HG03342 (cell line): ENCODE measurements around the gene ADAMTS6.

ENCODE experiments used
- ATAC-seq: cut with Tn5 transposase; IDR thresholded peaks from one replicate; pipeline ENCODE4 v1.9.1; 2021; ENCODE audit warnings: mild to moderate bottlenecking, moderate library complexity; ENCODE audit not compliant: unreplicated experiment

The ADAMTS6 gene

GRCh38 chr5:65475336-65475735 is 6.4 kb downstream of the ADAMTS6 start:
- ATAC-seq = no peak

GRCh38 chr5:65474130-65474711 is 7.5 kb downstream of the ADAMTS6 start:
- ATAC-seq = no peak

DNA sequence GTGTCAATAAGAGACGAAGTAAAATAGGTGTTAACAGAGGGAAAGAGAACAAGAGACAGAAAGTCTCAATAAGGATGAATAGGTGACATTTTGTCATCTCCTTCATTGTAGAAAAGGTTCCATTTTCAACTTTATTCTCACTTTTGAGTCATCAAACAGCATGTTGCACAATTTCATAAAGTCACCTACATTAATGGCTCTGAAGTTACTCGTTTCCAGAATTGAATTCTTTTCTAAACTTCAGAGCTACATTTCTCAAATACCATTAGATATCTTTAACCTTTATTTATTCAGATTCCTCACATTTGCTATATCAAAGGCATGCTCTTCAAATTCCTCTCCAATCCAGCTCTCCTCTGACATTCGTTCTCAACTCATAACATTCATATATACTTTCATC is 13.1 kb downstream of the ADAMTS6 start:
- ATAC-seq = no peak

- ATAC-seq = no peak
These were observed 19.5 kb downstream of the ADAMTS6 start for GRCh38 chr5:65462139-65462705.

DNA sequence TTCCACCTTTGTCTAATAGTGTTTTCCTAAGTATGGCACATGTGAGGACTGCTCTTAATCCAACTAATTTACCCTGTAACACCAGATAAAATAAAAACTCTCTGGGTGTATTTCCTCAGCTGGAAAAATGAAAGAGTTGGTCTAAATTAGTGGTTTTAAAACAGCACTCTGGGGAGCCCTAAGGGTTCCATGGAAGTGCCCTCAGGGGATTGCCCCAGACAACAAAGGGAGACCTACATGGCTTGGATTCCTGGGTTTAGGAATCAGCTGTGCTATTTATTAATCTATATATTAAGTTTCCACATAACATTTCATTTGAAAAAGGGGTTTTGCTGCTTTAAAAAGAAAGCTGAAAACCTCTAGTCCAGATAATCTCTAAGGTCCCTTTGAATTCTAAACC is 20.2 kb downstream of the ADAMTS6 start:
- no peak for ATAC-seq

GRCh38 chr5:65459995-65460394 is 21.7 kb downstream of the ADAMTS6 start:
- ATAC-seq = no peak

GRCh38 chr5:65455064-65455463 is 26.7 kb downstream of the ADAMTS6 start:
- no peak for ATAC-seq

- no peak for ATAC-seq
These were observed 30.3 kb downstream of the ADAMTS6 start for GRCh38 chr5:65451436-65451835.

DNA sequence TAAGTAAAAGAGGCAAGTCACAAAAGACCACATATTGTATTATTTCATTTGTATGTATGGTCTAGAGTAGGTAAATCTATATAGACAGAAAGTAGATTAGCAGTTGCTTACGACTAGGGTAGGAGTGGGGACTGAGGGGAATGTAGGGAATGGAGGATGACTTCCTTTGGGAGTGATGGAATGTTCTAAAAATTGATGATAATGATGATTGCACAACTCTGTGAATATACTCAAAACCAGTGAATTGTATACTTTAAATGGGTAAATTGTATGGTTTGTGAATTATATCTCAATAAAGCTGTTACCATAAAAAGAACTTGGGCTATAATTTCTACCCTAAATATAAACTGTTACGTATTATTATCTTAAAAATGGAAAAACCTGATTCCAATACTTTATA is 35.0 kb downstream of the ADAMTS6 start:
- no peak for ATAC-seq

GRCh38 chr5:65441800-65442199 is 39.9 kb downstream of the ADAMTS6 start:
- no peak for ATAC-seq

- ATAC-seq = no peak
These were observed 41.3 kb downstream of the ADAMTS6 start for GRCh38 chr5:65440456-65440855.

DNA sequence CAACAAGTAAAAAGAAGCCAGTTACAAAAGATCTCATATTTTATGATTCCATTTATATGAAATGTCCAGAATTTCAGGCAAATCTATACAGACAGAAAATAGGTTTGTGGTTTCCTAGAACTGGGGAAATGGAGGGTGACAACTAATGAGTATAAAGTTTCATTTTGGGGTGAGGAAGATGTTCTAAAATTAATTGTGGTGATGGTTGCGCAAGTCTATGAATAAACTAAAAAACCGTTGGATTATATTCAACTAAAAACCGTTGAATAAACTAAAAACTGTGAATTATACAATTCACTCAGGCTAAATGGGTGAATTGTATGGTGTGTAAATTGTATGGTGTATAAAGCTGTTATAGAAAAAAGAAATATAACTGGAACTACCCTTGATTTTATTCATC is 47.6 kb downstream of the ADAMTS6 start:
- ATAC-seq = no peak

DNA sequence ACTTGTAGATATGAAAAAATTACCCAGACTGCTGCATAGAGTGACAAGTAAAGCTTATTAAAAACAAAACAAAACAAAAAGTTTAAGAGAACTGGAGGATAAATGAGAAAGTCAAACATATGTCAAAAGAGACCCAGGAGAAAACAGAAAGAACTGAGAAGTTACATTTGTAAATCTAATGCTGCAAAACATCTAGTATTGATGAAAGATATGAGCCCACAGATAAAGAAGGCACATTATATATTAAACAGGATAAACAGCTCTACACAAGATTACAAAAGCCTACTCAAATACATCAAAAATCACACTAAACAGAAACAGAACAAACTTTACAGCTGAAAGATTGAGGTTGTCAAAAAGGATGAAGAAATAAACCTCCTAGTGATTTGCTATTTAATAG is 55.1 kb downstream of the ADAMTS6 start:
- no peak for ATAC-seq

DNA sequence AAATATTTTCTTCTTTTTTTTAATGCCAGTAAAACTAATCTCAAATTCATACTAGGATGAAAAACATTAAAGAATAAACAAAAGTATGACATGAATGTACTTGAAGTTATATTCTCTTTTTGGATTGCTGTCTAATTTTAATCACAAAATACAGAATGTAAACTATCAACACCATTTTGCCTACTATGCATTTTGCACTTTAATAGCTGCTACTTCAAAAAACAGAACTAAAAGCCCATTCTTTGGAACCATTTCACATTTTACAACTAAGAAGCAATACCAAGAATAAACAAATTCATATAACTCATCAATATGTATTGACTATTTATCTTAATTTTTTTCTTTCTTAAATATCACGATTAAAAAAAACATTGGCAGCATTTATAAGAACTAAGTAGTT is 58.1 kb downstream of the ADAMTS6 start:
- ATAC-seq = no peak

GRCh38 chr5:65418661-65419060 is 63.1 kb downstream of the ADAMTS6 start:
- no peak for ATAC-seq

DNA sequence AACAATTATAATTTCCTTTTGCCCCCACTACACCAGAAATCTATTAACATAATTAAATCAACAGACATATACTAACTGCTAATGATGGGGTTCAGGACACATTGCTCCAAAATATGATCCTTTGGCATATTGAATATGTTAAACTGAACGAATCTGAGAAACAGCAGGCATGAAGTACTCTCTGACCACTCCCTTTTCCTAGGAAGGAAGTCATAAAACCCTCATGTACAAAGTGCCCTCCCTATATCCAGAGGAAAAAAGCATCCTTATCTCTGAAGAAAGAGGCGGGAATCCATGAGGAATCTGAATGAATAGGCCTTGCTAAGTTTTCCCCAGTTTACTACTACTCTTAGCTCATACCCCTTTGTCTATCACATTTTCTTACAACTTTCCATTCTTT is 67.9 kb downstream of the ADAMTS6 start:
- no peak for ATAC-seq

DNA sequence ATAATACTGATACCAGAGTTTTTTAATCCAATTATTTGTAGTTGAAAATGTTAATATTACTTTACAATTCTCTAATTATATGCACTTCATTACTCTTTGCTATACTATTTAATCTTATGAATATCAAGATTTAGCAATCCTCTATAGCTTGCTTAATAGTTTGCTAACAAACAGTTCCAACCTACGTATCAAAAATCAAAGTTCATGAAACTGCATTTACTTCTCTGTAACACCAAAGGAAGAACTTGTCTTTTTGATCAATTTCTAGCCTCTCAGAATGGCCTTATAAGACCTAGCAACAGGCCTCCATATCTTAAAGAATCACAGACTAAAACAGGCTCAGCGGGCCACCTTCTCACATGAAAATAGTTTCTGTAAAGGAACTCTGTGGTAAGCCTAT is 68.9 kb downstream of the ADAMTS6 start:
- ATAC-seq = no peak

DNA sequence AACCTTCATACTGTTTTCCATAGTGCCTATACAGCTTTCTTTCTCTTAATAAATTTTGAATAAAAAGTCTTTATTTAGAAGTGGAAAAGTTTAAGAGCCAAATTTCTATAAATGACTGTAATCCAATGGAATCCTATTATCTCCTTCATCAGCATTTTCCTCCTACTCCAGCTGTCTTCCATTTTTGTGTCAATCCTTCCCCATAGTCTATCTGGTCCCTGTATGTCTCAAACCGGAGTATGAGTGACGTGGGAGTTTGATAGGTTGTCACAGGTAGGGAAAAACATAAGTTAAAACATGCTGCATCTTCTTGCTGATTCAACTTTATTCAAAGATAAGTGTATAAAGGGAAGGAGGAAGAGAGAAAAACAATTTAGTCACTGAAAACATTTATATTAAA is 70.4 kb downstream of the ADAMTS6 start:
- no peak for ATAC-seq

DNA sequence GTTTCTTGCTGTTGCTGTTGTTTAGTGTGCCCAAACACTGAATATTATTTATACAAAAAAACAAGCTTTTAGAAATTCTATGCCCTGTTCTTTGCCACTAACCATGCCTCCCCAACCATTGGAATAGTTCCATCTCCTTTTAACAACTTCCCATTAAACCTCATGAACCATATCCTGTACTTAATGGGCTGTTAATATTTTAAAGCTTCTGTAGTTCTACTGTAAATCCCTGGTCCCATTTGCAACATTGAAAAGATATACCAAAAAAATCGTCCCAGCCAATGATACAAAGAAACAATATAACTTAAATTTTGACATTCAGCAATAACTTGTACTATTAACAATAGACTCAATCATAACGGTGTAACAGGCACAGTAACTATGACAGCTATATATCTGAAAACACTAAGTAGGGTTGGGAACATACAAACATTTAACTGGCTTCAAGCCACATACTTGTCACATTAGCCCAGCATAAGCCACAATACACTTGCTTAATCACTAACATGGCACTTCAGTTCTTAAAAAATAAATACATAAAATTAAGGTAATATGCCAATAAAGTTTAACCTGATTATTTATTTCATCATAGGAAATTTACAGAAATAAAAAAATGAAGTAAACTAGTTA is 86.1 kb downstream of the ADAMTS6 start:
- ATAC-seq = no peak

GRCh38 chr5:65394087-65394486 is 87.6 kb downstream of the ADAMTS6 start:
- ATAC-seq = no peak

DNA sequence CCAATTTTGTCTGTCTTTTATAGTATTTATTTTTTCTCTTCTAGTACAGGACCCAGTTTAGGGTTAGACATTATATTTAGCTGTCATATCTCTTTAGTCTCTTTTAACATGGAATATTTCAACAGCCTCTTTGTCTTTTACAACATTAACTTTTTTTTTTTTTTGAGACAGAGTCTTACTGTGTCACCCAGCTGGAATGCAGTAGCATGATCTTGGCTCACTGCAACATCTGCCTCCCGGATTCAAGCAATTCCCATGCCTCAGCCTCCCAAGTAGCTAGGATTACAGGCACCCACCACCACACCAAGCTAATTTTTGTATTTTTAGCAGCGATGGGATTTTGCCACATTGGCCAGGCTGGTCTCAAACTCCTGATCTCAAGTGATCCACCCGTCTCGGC is 90.1 kb downstream of the ADAMTS6 start:
- no peak for ATAC-seq

DNA sequence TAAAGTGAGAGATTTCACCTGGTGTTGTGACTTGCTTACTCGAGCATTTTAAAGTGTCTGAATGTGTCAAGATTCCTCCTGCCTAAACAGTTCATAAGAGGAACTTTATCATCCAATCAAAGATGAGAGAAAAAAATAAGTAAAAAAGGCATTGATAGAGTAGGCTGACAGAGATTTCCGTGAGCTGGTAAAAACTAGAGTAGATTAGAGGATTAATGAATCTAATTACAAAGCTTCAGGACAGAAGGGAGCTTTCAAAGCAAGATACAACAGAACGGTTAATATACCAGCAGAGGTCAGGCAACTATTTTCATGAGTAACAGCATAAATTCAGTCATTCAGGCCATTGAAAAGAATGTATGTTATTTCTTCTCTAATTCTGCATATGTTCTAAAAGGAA is 91.5 kb downstream of the ADAMTS6 start:
- no peak for ATAC-seq

DNA sequence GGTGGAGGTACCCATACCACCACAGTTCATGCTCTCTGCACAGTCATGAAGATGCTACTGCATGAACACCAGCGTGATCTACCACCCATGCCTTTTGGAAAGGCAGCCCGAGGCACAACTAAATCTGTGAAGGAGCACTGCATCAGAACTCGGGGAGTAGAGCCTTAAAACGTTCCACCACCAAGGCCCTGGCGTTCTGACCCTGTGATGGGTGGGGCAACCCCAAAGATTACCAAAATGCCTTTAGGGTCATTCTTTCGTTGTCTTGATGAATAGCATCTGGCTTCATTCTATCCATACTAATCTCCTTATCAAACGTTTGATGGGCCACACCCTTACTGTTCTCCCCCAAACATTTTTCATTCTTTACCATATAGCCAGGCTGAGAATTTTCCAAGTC is 97.9 kb downstream of the ADAMTS6 start:
- ATAC-seq = no peak
